ENCODE measurements around the gene C1QTNF8.
A peak's percentile ranks its signal among the peaks of the same experiment; 100 is the strongest.

The C1QTNF8 gene

GRCh38 chr16:1106659-1107058 is 10.6 kb upstream of the C1QTNF8 start:
- Histone ChIP-seq H3K9me3 (ENCODE audit: control insufficient read depth, insufficient read depth, low read length) (no peaks in the 10 kb centered on the region), H3K9ac (ENCODE audit: low read depth, low read length) (no peak overlapping the region), H3K4me3 (ENCODE audit: low read depth, low read length) (no peak overlapping the region), H3K36me3 (ENCODE audit: control insufficient read depth, insufficient read depth, low read length) (no peaks in the 10 kb centered on the region), H3K27me3 (ENCODE audit: control insufficient read depth, insufficient read depth, low read length) (peaks cover 7% of the 10 kb centered on the region), H3K4me1 (ENCODE audit: control insufficient read depth, insufficient read depth, low read length) (0 out of 2 replicates have a peak, but pooled peaks cover 3% of the 10 kb centered on the region), H3K27ac (ENCODE audit: low read depth, low read length) (no peak overlapping the region)

- H3K27ac ChIP-seq (ENCODE audit: low read depth, low read length) = no peak overlapping the region
- H3K36me3 ChIP-seq (ENCODE audit: control insufficient read depth, insufficient read depth, low read length) = no peaks in the 10 kb centered on the region
- no peak overlapping the region for H3K9ac ChIP-seq (ENCODE audit: low read depth, low read length)
- no peaks in the 10 kb centered on the region for H3K9me3 ChIP-seq (ENCODE audit: control insufficient read depth, insufficient read depth, low read length)
- no peak overlapping the region for H3K4me3 ChIP-seq (ENCODE audit: low read depth, low read length)
- H3K4me1 ChIP-seq (ENCODE audit: control insufficient read depth, insufficient read depth, low read length) = 0 out of 2 replicates have a peak, but pooled peaks cover 3% of the 10 kb centered on the region
- peaks cover 7% of the 10 kb centered on the region for H3K27me3 ChIP-seq (ENCODE audit: control insufficient read depth, insufficient read depth, low read length)
Measured at GRCh38 chr16:1105888-1106620, 10.0 kb upstream of the C1QTNF8 start.

- Histone ChIP-seq H3K9ac (ENCODE audit: low read depth, low read length) (0 out of 2 replicates have a peak overlapping the region, but pooled peaks have one; percentile 40), H3K4me3 (ENCODE audit: low read depth, low read length) (peak overlapping the region; percentile 72), H3K9me3 (ENCODE audit: control insufficient read depth, insufficient read depth, low read length) (no peaks in the 10 kb centered on the region)
Measured at GRCh38 chr16:1103636-1103980, 7.6 kb upstream of the C1QTNF8 start.

GRCh38 chr16:1102921-1103635 is 7.0 kb upstream of the C1QTNF8 start:
- Histone ChIP-seq H3K9me3 (ENCODE audit: control insufficient read depth, insufficient read depth, low read length) (no peaks in the 10 kb centered on the region), H3K36me3 (ENCODE audit: control insufficient read depth, insufficient read depth, low read length) (no peaks in the 10 kb centered on the region), H3K27me3 (ENCODE audit: control insufficient read depth, insufficient read depth, low read length) (no peaks in the 10 kb centered on the region; the same call in 1 of the 2 replicates), H3K4me1 (ENCODE audit: control insufficient read depth, insufficient read depth, low read length) (0 out of 2 replicates have a peak, but pooled peaks cover 3% of the 10 kb centered on the region), H3K9ac (ENCODE audit: low read depth, low read length) (peak overlapping the region; percentile 40; the same call in 1 of the 2 replicates), H3K4me3 (ENCODE audit: low read depth, low read length) (peak overlapping the region; percentile 72), H3K27ac (ENCODE audit: low read depth, low read length) (no peak overlapping the region)

More at GRCh38 chr16:1103636-1103980, 7.6 kb upstream of the C1QTNF8 start:
- Histone ChIP-seq H3K4me1 (ENCODE audit: control insufficient read depth, insufficient read depth, low read length) (0 out of 2 replicates have a peak, but pooled peaks cover 3% of the 10 kb centered on the region), H3K36me3 (ENCODE audit: control insufficient read depth, insufficient read depth, low read length) (no peaks in the 10 kb centered on the region), H3K27ac (ENCODE audit: low read depth, low read length) (no peak overlapping the region), H3K27me3 (ENCODE audit: control insufficient read depth, insufficient read depth, low read length) (no peaks in the 10 kb centered on the region; the same call in 1 of the 2 replicates)

GRCh38 chr16:1102333-1102700 is 6.3 kb upstream of the C1QTNF8 start:
- no peak overlapping the region for H3K4me3 ChIP-seq (ENCODE audit: low read depth, low read length)
- H3K27ac ChIP-seq (ENCODE audit: low read depth, low read length) = no peak overlapping the region
- H3K4me1 ChIP-seq (ENCODE audit: control insufficient read depth, insufficient read depth, low read length) = 0 out of 2 replicates have a peak, but pooled peaks cover 3% of the 10 kb centered on the region
- H3K36me3 ChIP-seq (ENCODE audit: control insufficient read depth, insufficient read depth, low read length) = no peaks in the 10 kb centered on the region
- H3K9ac ChIP-seq (ENCODE audit: low read depth, low read length) = no peak overlapping the region
- no peaks in the 10 kb centered on the region for H3K9me3 ChIP-seq (ENCODE audit: control insufficient read depth, insufficient read depth, low read length)
- H3K27me3 ChIP-seq (ENCODE audit: control insufficient read depth, insufficient read depth, low read length) = no peaks in the 10 kb centered on the region

GRCh38 chr16:1101573-1102332 is 5.7 kb upstream of the C1QTNF8 start:
- H3K27me3 ChIP-seq (ENCODE audit: control insufficient read depth, insufficient read depth, low read length) = no peaks in the 10 kb centered on the region

GRCh38 chr16:1101133-1101532 is 5.1 kb upstream of the C1QTNF8 start:
- Histone ChIP-seq H3K4me3 (ENCODE audit: low read depth, low read length) (no peak overlapping the region), H3K9me3 (ENCODE audit: control insufficient read depth, insufficient read depth, low read length) (no peaks in the 10 kb centered on the region), H3K9ac (ENCODE audit: low read depth, low read length) (no peak overlapping the region), H3K27me3 (ENCODE audit: control insufficient read depth, insufficient read depth, low read length) (no peaks in the 10 kb centered on the region), H3K4me1 (ENCODE audit: control insufficient read depth, insufficient read depth, low read length) (0 out of 2 replicates have a peak, but pooled peaks cover 3% of the 10 kb centered on the region), H3K36me3 (ENCODE audit: control insufficient read depth, insufficient read depth, low read length) (no peaks in the 10 kb centered on the region), H3K27ac (ENCODE audit: low read depth, low read length) (no peak overlapping the region)

More at GRCh38 chr16:1101573-1102332, 5.7 kb upstream of the C1QTNF8 start:
- 0 out of 2 replicates have a peak, but pooled peaks cover 3% of the 10 kb centered on the region for H3K4me1 ChIP-seq (ENCODE audit: control insufficient read depth, insufficient read depth, low read length)
- no peaks in the 10 kb centered on the region for H3K9me3 ChIP-seq (ENCODE audit: control insufficient read depth, insufficient read depth, low read length)
- no peaks in the 10 kb centered on the region for H3K36me3 ChIP-seq (ENCODE audit: control insufficient read depth, insufficient read depth, low read length)
- H3K27ac ChIP-seq (ENCODE audit: low read depth, low read length) = no peak overlapping the region
- no peak overlapping the region for H3K9ac ChIP-seq (ENCODE audit: low read depth, low read length)
- H3K4me3 ChIP-seq (ENCODE audit: low read depth, low read length) = no peak overlapping the region

GRCh38 chr16:1100084-1100800 is 4.2 kb upstream of the C1QTNF8 start:
- Histone ChIP-seq H3K36me3 (ENCODE audit: control insufficient read depth, insufficient read depth, low read length) (no peaks in the 10 kb centered on the region), H3K9ac (ENCODE audit: low read depth, low read length) (no peak overlapping the region), H3K27ac (ENCODE audit: low read depth, low read length) (no peak overlapping the region), H3K27me3 (ENCODE audit: control insufficient read depth, insufficient read depth, low read length) (no peaks in the 10 kb centered on the region), H3K4me1 (ENCODE audit: control insufficient read depth, insufficient read depth, low read length) (0 out of 2 replicates have a peak, but pooled peaks cover 3% of the 10 kb centered on the region), H3K4me3 (ENCODE audit: low read depth, low read length) (no peak overlapping the region), H3K9me3 (ENCODE audit: control insufficient read depth, insufficient read depth, low read length) (no peaks in the 10 kb centered on the region)

- Histone ChIP-seq H3K27ac (ENCODE audit: low read depth, low read length) (no peak overlapping the region), H3K27me3 (ENCODE audit: control insufficient read depth, insufficient read depth, low read length) (no peaks in the 10 kb centered on the region), H3K36me3 (ENCODE audit: control insufficient read depth, insufficient read depth, low read length) (no peaks in the 10 kb centered on the region), H3K9ac (ENCODE audit: low read depth, low read length) (no peak overlapping the region), H3K4me3 (ENCODE audit: low read depth, low read length) (no peak overlapping the region), H3K4me1 (ENCODE audit: control insufficient read depth, insufficient read depth, low read length) (0 out of 2 replicates have a peak, but pooled peaks cover 3% of the 10 kb centered on the region), H3K9me3 (ENCODE audit: control insufficient read depth, insufficient read depth, low read length) (no peaks in the 10 kb centered on the region)
Measured at GRCh38 chr16:1099189-1100083, 3.4 kb upstream of the C1QTNF8 start.
